ENCODE results near the gene MAP4K4.

The MAP4K4 gene

DNA sequence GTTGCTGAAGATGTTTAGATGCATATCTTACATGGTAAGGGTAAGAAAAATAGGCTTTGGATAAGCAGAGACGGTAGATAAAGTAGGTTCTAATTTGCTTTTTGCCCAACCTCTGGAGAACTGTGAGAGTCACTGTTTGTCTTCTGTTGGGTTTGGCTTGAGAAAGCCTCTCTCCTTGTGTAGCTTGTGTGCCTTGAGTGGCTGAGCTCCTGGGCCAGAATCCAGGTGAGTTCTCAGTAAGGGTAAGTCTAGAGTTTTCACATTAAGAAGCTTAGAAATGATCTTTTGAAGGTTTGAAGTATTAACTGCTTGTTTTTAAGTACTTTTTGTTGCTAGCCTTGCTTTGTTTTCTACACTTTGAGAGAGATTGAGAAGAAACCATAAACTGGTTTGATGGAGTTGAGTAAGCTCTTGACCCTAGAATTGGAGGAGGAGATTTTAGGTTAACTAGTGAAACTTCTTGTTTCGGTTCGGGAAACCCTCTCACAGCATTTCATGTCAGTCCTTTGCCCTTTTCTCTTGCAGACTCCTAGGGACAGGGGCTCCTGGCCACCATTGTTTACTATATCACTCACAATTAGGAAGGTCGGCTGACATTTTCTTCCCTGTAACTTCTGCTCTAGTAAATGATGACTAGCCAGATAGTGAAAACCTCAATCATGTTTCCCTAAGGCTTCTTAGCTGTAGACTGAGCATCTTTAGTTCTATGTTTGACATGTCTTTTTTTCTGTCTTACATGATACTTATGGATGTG lies 26.0 kb downstream of the MAP4K4 start:
- no peak for DNase-seq

DNA sequence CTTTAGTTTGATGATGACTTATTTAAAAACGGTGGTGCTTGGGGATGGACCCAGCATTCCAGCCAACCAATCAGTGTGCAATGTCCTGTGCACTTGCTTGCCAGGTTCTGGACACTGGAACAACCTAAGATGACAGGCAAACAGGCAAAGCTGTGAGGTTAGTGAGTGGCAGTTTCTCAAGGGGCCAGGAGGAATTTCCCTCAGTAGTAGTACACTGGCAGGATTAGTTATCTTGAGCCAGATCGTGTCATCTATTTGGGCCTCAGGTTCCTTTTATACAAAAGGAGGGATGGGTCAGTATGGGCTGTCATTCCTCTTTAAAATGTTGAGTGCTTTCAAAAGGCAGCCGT lies 26.6 kb downstream of the MAP4K4 start:
- DNase-seq: no peak

DNA sequence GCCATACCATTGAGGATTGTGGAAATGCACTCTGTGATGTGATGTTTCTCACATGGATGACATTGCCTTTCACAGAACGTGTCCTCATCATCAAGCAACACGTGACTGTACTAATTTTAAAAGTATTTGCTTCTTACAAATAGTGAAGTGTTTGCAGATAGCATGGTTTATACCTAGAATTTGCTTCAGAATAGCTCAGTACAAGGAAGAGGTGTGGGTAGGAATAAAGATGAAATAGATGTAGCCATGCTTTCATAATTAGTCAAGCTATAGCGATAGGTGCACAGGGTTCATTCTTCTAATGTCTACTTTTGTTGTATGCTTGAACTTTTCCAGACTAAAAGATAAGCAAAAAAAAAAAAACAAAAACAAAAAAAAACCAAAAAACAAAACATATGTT lies 27.5 kb downstream of the MAP4K4 start:
- no peak for DNase-seq

DNA sequence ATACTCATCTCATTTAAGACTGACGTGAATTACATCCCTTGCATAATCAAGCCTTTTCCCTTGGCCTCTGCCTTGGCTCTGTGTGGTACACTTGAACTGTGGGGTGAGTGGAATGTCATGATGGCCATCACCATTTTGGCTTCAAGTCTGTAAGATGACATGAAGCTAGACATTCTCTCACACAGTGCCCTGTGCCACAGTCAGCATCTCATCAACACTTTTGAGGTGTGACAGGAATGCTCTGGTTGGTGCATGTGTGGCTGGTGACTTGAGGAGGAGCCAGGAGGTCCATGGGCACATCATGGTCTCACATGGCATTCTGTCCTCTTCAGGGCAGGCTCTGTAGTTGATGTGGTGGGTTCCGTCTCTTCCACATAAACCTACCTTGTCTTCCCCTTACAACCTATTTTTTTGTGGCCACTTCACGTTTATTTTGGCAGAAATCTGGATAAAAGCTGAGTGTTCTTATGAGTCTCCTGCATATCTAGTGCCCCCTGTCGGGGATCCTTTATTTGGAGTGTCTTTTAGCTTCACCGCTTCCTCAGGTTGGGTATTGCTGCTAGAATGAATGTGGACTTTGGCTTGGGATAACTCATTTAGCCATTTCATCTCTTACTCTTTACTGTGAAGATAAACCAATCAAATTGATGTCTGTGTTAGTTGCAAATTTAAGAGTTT lies 28.1 kb downstream of the MAP4K4 start:
- DNase-seq: no peak

DNA sequence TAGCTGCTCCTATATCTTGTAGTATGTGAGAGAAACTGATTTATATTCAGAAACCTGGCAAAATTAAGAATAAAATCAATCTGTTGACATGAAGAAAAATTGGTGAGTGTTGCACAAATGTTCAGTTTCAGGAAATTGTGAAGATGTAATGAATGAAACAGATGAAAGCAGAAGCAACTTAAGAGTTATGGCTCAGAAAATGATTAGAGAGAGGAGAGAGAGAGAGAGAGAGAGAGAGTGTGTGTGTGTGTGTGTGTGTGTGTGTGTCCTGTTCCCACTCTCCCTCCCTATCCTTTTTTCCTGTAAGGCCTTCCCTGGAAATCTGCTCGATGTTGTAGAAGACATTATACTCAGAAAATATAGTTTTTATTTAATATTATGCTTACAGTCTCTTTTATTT lies 31.4 kb downstream of the MAP4K4 start:
- DNase-seq: no peak

DNA sequence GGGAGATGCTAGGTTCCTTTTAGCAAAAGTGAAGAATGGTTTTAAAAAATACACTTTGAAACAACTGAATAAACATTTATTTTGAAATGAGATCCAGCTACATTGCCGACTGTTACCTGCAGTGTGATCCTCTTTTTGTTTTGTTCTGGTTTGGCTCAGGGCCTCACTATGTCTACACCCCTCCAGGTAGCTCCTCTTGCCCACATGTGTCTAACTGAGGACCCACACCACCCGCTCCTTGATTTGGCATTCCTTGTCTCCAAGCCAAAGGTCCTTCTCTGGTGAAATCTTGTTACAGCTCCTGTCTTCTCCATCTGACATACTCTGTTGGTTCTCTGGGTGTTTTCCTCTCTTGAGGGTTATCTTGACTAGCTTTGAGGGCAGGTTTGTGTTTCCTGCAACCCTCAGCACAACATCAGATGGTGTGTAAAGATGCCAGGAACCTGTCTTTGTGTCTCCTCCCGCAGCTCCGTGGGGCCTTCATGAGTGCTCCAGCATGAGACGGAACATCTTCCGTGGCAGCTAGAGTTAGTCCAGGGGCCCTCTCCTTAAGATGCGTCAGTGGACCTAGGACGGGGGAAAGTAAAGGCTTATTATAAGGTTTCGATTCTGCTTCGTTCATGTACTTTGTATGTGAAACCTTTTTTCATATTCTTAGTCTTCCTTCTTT lies 32.1 kb downstream of the MAP4K4 start:
- no peak for DNase-seq

DNA sequence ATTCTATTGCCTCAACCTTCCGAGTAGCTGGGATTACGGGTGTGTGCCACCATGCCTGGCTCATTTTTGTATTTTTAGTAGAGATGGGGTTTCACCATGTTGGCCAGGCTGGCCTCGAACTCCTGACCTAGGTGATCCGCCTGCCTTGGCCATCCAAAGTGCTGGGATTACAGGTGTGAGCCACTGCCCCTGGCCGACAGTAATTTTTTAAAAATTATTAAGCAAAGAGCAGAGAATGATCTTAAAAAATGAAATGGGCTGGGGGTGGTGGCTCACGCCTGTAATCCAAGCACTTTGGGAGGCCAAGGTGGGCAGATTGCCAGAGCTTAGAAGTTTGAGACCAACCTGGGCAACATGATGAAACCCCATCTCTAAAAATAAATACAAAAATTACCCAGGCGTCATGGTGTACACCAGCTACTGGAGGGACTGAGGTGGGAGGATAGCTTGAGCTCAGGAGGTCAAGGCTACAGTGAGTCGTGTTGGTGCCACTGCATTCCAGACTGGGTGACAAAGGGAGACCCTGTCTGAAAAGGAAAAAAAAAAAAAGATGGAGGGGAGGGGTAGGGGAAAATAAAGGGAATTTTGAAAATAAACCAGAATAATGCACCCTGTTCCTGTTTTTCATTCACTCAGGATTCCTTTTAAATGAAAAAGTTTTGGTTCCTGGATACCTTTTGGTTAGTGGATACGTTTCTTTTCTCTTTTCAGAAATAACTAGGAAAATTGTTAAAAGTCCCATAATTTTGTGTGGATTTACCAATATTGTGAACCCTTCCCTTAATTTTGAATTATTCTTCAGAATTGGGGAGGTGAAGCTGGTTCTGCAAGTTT lies 33.9 kb downstream of the MAP4K4 start:
- no peak for DNase-seq

DNA sequence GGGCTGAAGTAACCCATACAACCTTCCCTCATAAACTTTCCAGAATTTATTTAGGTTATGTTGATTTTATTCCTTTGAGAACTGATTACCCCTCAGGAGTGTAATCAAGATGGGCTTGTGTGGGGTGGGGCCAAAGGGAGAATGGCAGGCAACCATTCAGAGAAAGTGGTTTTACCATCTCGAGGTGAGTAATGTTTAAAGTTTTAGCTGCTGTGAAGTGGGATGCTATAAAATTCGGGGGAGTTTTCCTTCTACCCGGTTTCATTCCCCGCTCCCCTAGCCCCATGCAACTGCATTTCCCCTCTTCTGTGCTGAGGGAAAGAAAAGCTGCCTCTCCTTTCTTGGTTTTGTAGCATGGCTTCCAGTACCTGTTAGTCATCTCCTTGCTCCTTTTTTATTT lies 34.7 kb downstream of the MAP4K4 start:
- DNase-seq: no peak

DNA sequence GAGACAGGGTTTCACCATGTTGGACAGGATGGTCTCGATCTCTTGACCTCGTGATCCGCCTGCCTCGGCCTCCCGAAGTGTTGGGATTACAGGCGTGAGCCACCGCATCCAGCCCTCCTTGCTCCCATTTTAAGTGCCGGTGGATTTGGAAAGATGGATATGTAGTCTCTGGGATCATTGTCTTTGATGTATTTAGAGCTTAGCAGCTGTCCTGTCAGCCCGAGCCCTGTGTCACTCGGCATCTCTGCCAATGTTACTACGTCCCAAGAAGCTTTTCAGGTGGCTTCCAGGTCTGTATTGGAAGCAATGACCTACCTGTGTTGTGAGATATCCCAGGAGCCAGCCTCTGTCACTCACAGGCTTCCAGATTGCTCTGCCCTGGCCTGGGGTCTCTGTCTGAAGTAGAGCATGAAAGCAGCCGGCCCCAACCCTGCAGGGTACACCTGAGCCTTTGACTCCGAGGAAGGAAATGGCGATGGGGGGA lies 35.3 kb downstream of the MAP4K4 start:
- no peak for DNase-seq

DNA sequence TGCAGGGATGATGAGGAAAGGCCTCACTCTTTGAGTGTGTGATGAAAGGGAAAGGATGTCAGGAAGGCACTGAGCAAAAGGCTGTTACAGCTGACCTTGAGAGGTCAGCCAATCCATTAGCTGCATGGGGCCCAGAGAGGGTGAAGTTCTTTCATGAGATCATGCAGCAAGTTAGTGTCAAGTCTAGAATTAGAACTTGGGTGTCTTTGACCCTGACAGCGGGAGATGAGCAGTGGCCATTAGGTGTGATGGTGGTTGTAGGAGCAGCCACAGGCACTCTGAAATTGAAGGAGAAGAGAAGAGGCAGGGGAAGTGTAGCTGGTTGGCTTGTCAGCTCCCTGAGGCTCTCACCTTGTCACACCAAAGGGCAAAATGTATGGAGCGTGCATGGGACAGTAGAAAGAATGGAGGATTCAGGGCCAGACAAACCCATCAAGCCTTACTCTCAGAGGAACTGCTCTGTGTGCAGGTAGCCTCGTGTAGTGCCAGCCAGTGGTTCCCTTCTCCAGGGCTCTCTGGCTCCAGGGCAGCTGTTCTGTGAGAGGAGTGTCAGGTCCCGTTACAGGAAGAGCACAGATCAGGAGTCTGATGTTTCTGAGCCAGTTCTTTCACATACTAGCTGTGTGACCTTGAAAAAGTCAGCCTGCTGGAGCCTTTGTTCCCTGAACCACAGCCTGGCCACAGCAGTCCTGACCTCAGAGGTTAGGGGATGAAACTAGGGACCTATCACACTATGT lies 35.9 kb downstream of the MAP4K4 start:
- no peak for DNase-seq

DNA sequence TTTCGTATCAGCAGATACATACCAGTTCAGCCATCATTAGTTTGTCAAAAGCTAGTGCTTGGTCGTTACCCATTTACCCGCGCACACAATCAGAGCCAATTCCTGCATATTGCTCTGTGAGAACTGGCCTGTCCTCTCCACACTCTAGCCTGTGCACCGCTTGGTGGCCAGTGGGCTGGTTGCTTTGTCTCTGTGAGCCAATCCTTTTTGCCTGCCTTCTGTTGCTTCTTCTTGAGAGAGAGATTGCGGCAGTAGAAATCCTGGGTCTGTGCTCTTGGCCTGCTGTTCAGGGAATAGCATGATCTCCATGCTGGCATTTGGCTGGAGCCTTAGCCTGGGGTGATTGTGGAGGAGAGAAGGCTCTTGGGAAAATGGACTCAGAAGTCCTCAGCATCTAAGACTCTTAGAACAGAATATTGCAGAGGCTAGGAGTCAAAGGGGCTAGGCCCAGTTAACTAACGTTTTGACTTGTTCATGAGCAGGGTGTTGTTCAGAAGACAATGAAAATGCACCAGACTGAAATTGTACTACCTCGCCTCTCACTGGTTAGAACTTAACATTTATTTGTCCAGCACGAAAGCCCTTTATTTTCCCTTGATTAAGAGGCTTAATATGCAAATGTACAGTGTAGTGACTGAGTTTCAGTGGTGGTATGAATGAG lies 37.1 kb downstream of the MAP4K4 start:
- DNase-seq: no peak

DNA sequence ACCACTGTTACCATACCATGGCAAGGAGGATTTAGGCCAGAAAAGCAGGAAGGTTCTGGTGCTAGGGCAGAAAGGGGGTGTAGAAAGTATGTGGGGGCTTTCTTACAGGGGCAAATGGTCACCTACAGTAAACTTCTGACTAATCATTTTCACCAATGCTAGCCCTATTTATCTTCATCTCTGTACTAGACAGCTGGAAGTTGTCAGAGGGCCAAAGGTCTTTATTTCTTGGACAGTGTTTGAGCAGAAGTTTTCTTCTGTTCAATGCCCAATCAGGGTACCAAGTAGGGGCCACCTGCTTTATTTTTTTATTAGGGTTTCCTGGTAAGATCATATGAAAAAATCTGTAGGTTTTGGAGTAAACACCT lies 37.6 kb downstream of the MAP4K4 start:
- no peak for DNase-seq

DNA sequence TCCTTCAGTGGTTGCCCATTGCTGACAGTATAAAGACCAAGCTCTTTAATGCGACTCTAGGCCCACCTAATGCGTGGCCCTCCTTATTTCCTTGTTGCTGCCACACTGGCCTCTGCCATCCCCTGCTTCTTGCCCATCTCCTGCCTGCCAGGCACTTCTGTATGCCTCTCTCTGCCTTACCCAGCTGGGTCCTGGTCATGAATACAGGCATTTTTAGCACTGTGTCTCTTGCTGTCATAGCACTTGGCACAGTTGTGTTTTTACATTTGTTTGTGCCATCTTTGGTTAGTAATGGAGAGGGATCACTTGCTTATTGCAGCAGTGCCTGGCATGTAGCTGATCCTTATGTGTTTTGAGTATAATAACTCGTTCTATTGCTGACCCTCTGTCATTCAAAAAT lies 38.7 kb downstream of the MAP4K4 start:
- DNase-seq: no peak

DNA sequence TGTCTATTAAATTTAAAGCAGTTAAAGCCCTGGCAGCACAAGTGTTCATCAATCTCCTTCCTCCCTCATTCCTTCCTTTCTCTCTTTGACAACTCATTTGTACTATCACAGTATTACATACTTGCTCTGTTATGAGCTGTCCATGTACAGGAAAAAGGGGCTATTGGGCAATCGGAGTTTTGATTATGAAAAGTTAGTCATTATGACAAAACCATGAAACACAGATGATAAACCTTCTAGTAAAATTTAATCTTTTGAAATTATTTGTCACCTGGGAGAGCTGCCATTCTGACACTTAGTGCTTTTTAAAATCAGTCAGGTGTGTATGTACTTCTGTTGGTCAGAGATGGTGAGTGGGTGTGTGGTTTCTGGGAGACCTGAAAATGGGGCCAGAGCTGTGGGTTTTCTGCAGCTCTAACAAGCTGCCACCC lies 39.4 kb downstream of the MAP4K4 start:
- DNase-seq: no peak

DNA sequence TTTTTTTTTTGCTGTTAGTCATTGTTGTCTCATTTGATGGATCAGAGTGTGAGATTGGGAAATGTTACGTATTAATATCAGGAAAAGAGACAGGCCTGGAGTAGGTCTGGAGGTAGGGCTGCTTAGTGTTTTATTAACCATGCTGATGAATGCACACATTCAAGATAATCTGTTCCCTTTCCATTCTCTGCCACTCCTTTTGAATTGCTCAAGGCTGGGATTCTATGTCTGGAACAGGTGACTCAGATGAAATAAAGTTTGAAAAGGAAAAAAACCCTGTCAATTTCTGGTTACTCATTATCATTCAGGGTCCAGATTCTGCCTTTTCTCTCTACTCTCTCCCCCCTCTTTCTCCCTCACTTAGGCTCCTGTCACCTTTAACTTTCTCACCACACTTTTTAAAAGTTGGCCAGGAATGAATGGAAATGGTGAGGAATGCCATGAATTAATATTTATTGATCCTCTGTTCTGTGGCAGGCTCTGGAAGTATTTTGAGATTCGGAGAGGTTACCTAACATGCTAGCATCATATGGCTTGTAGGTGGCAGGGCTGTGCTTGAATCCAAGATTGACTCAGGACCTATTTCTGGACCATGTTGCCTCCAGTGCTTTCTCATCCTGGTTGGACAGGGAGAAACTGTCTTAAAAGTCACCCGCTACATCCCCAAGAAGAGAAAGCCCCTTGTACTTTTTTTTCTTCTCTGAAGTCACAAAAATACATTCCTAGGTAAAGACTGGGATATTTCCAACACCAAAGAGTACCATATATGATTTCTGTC lies 40.2 kb downstream of the MAP4K4 start:
- DNase-seq: no peak

DNA sequence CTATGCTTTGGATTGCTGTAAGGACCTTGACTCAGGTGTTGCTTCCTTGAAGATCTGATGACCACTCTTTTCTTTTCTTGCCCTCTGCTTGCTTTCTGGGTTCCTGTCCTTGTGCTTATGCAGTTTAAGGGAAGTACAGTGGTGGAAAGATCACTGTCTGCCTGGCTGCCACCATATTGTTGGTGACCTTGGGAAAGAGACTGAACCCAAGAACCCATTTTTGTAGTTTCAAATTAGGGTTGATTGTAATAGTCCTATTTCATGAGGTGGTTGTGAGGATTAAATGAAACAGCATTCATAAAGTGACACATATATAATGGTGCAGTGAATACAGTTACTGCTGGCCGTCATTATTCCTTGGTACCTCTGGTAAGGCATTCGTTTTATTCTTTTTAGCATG lies 41.1 kb downstream of the MAP4K4 start:
- DNase-seq: no peak

DNA sequence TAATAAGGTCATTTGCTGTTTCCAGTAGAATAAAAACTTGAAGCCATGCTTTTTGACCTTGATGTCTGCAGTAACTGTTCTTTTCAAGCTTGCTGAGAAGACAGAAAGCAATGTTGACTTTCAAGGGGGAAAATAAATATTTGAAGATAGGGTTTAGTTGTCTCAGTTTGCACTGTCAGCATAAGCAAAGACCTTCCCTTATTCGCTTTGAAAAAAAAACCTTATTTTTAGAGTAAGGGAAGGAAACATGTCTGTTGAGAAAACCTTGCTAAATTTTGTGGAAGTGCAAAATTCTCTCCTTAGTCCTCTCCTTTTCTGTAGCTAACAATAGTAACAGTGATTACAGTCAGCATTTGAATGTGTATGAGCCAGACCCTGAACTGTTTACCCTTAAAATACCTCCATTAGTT lies 43.1 kb downstream of the MAP4K4 start:
- DNase-seq: no peak

DNA sequence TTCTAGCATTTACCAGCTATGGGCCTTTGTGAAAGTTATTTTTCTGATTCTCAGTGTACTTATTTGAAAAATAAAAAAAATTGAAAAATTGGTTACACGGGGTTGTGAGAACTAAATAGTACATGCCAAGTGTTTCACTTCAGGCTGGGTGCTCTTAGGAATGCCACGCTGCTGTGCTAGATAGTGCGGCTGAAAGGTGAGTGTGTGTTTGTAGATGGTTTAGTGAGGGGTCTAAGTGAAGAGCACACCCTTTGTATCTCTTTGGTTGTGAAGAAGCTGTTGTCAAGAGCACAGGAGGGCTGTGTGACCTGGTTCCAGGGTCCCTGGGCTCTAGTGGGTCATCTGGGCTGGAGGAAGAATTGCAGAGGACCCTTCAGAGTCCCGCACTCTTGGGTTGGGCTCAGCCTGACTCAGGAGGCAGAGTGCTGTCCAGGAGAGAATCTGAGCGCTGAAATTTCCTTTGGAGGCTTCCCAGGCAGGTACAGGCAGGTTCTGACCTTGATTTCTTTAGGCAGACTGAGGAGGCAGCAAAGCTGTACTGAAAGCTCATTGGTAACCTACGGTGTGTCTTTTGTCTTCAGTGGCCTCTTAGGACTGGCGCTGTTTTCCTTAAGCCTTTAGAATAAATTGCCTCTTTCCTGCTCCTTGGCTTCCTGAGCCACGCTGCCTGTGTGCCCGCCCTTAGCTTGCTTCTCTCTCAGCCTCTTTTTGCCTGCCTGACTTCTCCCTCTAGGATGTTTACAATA lies 44.4 kb downstream of the MAP4K4 start:
- no peak for DNase-seq

DNA sequence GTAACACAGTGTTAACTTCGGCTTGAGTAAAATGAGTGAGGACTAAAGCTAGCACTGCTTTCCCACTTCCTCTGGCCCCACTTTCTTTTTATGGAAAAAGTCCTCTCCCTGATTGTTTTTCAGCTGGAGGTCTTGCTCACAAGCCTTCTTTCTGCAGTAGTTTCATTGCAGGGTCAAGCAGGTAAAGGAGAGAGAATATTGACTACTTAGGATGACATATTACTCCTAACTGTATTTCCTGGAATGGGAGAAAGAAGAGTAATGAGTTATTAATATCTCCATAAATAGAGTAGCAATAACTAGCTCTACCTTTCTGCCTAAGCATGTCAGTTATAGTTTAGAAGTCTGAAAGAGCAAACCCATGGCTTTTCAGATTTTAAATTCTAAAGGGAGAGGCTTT lies 45.0 kb downstream of the MAP4K4 start:
- DNase-seq: no peak

DNA sequence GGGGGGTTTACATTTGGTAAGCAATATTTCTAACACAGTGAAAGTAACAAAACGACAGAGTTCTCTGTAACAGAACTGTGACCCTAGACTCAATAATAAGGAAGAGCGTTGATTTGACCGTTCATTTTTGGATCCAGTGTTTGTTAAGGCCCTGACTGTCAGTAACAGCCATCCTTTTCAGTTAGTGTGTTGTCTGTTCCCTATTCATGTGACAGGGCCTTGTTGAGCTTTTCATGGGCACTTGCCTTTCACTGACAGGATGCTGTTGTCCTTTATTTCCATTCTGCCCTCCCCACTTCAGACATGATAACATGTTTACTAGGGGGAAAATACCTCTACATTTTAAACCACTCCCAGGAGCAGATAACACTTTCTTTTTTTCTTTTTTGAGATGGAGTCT lies 45.8 kb downstream of the MAP4K4 start:
- DNase-seq: no peak

Measured in CD4-positive, alpha-beta T cell treated with Interferon gamma for 1 hour (primary cell).